Transverse colon (tissue), 4 donors: ENCODE data around the gene RRP1B.

Source experiments
- CTCF ChIP-seq, 5 experiments: fragments of 200-600 bp in 3 of 5; fragments of 450-650 bp in 2 of 5; sonication (generic) in 3 of 5; IDR thresholded peaks; 1 replicate in 2 of 5; 2 replicates in 3 of 5; pipeline ENCODE4 v1.5.1; 2016 to 2017; ENCODE audit warnings: antibody characterized with exemption in 5 of 5, inconsistent platforms in 3 of 5, mild to moderate bottlenecking in 2 of 5, moderate library complexity in 1 of 5
- EP300 ChIP-seq: sonication (generic); formaldehyde crosslinking; IDR thresholded peaks from one replicate; pipeline ENCODE4 v1.6.1; 2017; ENCODE audit warnings: antibody characterized with exemption, low read depth
- POLR2A ChIP-seq: fragments of 450-650 bp; IDR thresholded peaks from one replicate; pipeline ENCODE4 v1.6.1; 2016; ENCODE audit warnings: antibody characterized with exemption, mild to moderate bottlenecking, moderate library complexity
- POLR2AphosphoS5 ChIP-seq, 3 donors: sonication (generic); formaldehyde crosslinking; IDR thresholded peaks; one replicate each; pipeline ENCODE4 v1.6.1; 2016; ENCODE audit warnings: antibody characterized with exemption in 3 of 3

GRCh38 chr21:43632373-43632905 lies 26.9 kb upstream of the RRP1B start:
- TF ChIP-seq CTCF (IDR thresholded peaks at IDR 0.05) (no peak), POLR2A (no peak), POLR2AphosphoS5 (IDR thresholded peaks at IDR 0.05) (no peak), EP300 (no peak)
